ENCODE data around the gene TARS3.

The TARS3 gene

GRCh38 chr15:101732772-101733171 is 8.5 kb upstream of the TARS3 start:
- Histone ChIP-seq H2AFZ (ENCODE audit: low read length, unreplicated experiment) (no peak overlapping the region), H3K36me3 (ENCODE audit: insufficient read depth, low read length) (no peaks in the 10 kb centered on the region), H3K79me2 (ENCODE audit: control insufficient read depth, insufficient read depth, low read length, unreplicated experiment) (no peaks in the 10 kb centered on the region), H3K27ac (ENCODE audit: low read depth, low read length) (no peak overlapping the region), H3K4me1 (ENCODE audit: control insufficient read depth, insufficient read depth, low read length, unreplicated experiment) (no peaks in the 10 kb centered on the region), H3K4me3 (ENCODE audit: low read depth, low read length) (no peak overlapping the region), H3K27me3 (ENCODE audit: insufficient read depth, low read length) (no peaks in the 10 kb centered on the region)

GRCh38 chr15:101731746-101732145 is 7.5 kb upstream of the TARS3 start:
- H3K27me3 ChIP-seq (ENCODE audit: insufficient read depth, low read length): no peaks in the 10 kb centered on the region
- H2AFZ ChIP-seq (ENCODE audit: low read length, unreplicated experiment): no peak overlapping the region
- no peaks in the 10 kb centered on the region for H3K4me1 ChIP-seq (ENCODE audit: control insufficient read depth, insufficient read depth, low read length, unreplicated experiment)
- H3K27ac ChIP-seq (ENCODE audit: low read depth, low read length): no peak overlapping the region
- H3K36me3 ChIP-seq (ENCODE audit: insufficient read depth, low read length): no peaks in the 10 kb centered on the region
- H3K79me2 ChIP-seq (ENCODE audit: control insufficient read depth, insufficient read depth, low read length, unreplicated experiment): no peaks in the 10 kb centered on the region
- no peak overlapping the region for H3K4me3 ChIP-seq (ENCODE audit: low read depth, low read length)

- no peaks in the 10 kb centered on the region for H3K79me2 ChIP-seq (ENCODE audit: control insufficient read depth, insufficient read depth, low read length, unreplicated experiment)
- no peaks in the 10 kb centered on the region for H3K27me3 ChIP-seq (ENCODE audit: insufficient read depth, low read length)
- no peak overlapping the region for H3K27ac ChIP-seq (ENCODE audit: low read depth, low read length)
- H3K4me1 ChIP-seq (ENCODE audit: control insufficient read depth, insufficient read depth, low read length, unreplicated experiment): no peaks in the 10 kb centered on the region
- H3K4me3 ChIP-seq (ENCODE audit: low read depth, low read length): no peak overlapping the region
- H3K36me3 ChIP-seq (ENCODE audit: insufficient read depth, low read length): no peaks in the 10 kb centered on the region
- H2AFZ ChIP-seq (ENCODE audit: low read length, unreplicated experiment): no peak overlapping the region
Measured at GRCh38 chr15:101727186-101727585, 2.9 kb upstream of the TARS3 start.

- Histone ChIP-seq H2AFZ (ENCODE audit: low read length, unreplicated experiment) (no peak overlapping the region), H3K79me2 (ENCODE audit: control insufficient read depth, insufficient read depth, low read length, unreplicated experiment) (no peaks in the 10 kb centered on the region), H3K27me3 (ENCODE audit: insufficient read depth, low read length) (no peaks in the 10 kb centered on the region), H3K4me1 (ENCODE audit: control insufficient read depth, insufficient read depth, low read length, unreplicated experiment) (no peaks in the 10 kb centered on the region), H3K36me3 (ENCODE audit: insufficient read depth, low read length) (peaks cover 13% of the 10 kb centered on the region), H3K27ac (ENCODE audit: low read depth, low read length) (no peak overlapping the region), H3K4me3 (ENCODE audit: low read depth, low read length) (no peak overlapping the region)
Measured at GRCh38 chr15:101725073-101725472, 800 bp upstream of the TARS3 start.

- Histone ChIP-seq H3K36me3 (ENCODE audit: insufficient read depth, low read length) (peaks cover 13% of the 10 kb centered on the region), H3K27ac (ENCODE audit: low read depth, low read length) (no peak overlapping the region), H2AFZ (ENCODE audit: low read length, unreplicated experiment) (no peak overlapping the region), H3K4me1 (ENCODE audit: control insufficient read depth, insufficient read depth, low read length, unreplicated experiment) (no peaks in the 10 kb centered on the region), H3K27me3 (ENCODE audit: insufficient read depth, low read length) (no peaks in the 10 kb centered on the region), H3K79me2 (ENCODE audit: control insufficient read depth, insufficient read depth, low read length, unreplicated experiment) (no peaks in the 10 kb centered on the region), H3K4me3 (ENCODE audit: low read depth, low read length) (peak overlapping the region; percentile 19; the same call in 1 of the 2 replicates)
Measured at GRCh38 chr15:101724675-101725005, 367 bp upstream of the TARS3 start.

- no peaks in the 10 kb centered on the region for H3K79me2 ChIP-seq (ENCODE audit: control insufficient read depth, insufficient read depth, low read length, unreplicated experiment)
- peak overlapping the region; percentile 26 for H2AFZ ChIP-seq (ENCODE audit: low read length, unreplicated experiment)
- H3K4me1 ChIP-seq (ENCODE audit: control insufficient read depth, insufficient read depth, low read length, unreplicated experiment): no peaks in the 10 kb centered on the region
- no peak overlapping the region for H3K27ac ChIP-seq (ENCODE audit: low read depth, low read length)
- H3K27me3 ChIP-seq (ENCODE audit: insufficient read depth, low read length): no peaks in the 10 kb centered on the region
- peak overlapping the region; percentile 96 for H3K4me3 ChIP-seq (ENCODE audit: low read depth, low read length)
- peaks cover 13% of the 10 kb centered on the region for H3K36me3 ChIP-seq (ENCODE audit: insufficient read depth, low read length)
Measured at GRCh38 chr15:101723171-101723873, 951 bp downstream of the TARS3 start.

- H3K4me3 ChIP-seq (ENCODE audit: low read depth, low read length): no peak overlapping the region
- H3K36me3 ChIP-seq (ENCODE audit: insufficient read depth, low read length): peaks cover 13% of the 10 kb centered on the region
- no peak overlapping the region for H3K27ac ChIP-seq (ENCODE audit: low read depth, low read length)
- no peaks in the 10 kb centered on the region for H3K4me1 ChIP-seq (ENCODE audit: control insufficient read depth, insufficient read depth, low read length, unreplicated experiment)
- no peaks in the 10 kb centered on the region for H3K79me2 ChIP-seq (ENCODE audit: control insufficient read depth, insufficient read depth, low read length, unreplicated experiment)
- no peak overlapping the region for H2AFZ ChIP-seq (ENCODE audit: low read length, unreplicated experiment)
- H3K27me3 ChIP-seq (ENCODE audit: insufficient read depth, low read length): no peaks in the 10 kb centered on the region
Measured at GRCh38 chr15:101718896-101719295, 5.4 kb downstream of the TARS3 start.

GRCh38 chr15:101712078-101712477 is 12.2 kb downstream of the TARS3 start:
- H3K79me2 ChIP-seq (ENCODE audit: control insufficient read depth, insufficient read depth, low read length, unreplicated experiment): no peaks in the 10 kb centered on the region
- H2AFZ ChIP-seq (ENCODE audit: low read length, unreplicated experiment): no peak overlapping the region
- no peak overlapping the region for H3K27ac ChIP-seq (ENCODE audit: low read depth, low read length)
- peaks cover 10% of the 10 kb centered on the region for H3K4me1 ChIP-seq (ENCODE audit: control insufficient read depth, insufficient read depth, low read length, unreplicated experiment)
- peaks cover 16% of the 10 kb centered on the region; the same call in 1 of the 2 replicates for H3K36me3 ChIP-seq (ENCODE audit: insufficient read depth, low read length)
- H3K27me3 ChIP-seq (ENCODE audit: insufficient read depth, low read length): no peaks in the 10 kb centered on the region
- no peak overlapping the region for H3K4me3 ChIP-seq (ENCODE audit: low read depth, low read length)

- Histone ChIP-seq H3K36me3 (ENCODE audit: insufficient read depth, low read length) (peaks cover 16% of the 10 kb centered on the region; the same call in 1 of the 2 replicates), H3K4me1 (ENCODE audit: control insufficient read depth, insufficient read depth, low read length, unreplicated experiment) (peaks cover 10% of the 10 kb centered on the region), H3K27ac (ENCODE audit: low read depth, low read length) (no peak overlapping the region), H3K79me2 (ENCODE audit: control insufficient read depth, insufficient read depth, low read length, unreplicated experiment) (no peaks in the 10 kb centered on the region), H3K27me3 (ENCODE audit: insufficient read depth, low read length) (no peaks in the 10 kb centered on the region), H3K4me3 (ENCODE audit: low read depth, low read length) (no peak overlapping the region), H2AFZ (ENCODE audit: low read length, unreplicated experiment) (no peak overlapping the region)
Measured at GRCh38 chr15:101710806-101711205, 13.5 kb downstream of the TARS3 start.

GRCh38 chr15:101709466-101709865 is 14.8 kb downstream of the TARS3 start:
- H3K27me3 ChIP-seq (ENCODE audit: insufficient read depth, low read length): no peaks in the 10 kb centered on the region
- H3K79me2 ChIP-seq (ENCODE audit: control insufficient read depth, insufficient read depth, low read length, unreplicated experiment): no peaks in the 10 kb centered on the region
- H3K4me1 ChIP-seq (ENCODE audit: control insufficient read depth, insufficient read depth, low read length, unreplicated experiment): peaks cover 10% of the 10 kb centered on the region
- H3K27ac ChIP-seq (ENCODE audit: low read depth, low read length): no peak overlapping the region
- peaks cover 16% of the 10 kb centered on the region; the same call in 1 of the 2 replicates for H3K36me3 ChIP-seq (ENCODE audit: insufficient read depth, low read length)
- H3K4me3 ChIP-seq (ENCODE audit: low read depth, low read length): no peak overlapping the region
- H2AFZ ChIP-seq (ENCODE audit: low read length, unreplicated experiment): no peak overlapping the region

- Histone ChIP-seq H3K79me2 (ENCODE audit: control insufficient read depth, insufficient read depth, low read length, unreplicated experiment) (no peaks in the 10 kb centered on the region), H3K36me3 (ENCODE audit: insufficient read depth, low read length) (peaks cover 16% of the 10 kb centered on the region; the same call in 1 of the 2 replicates), H3K4me3 (ENCODE audit: low read depth, low read length) (no peak overlapping the region), H3K27me3 (ENCODE audit: insufficient read depth, low read length) (no peaks in the 10 kb centered on the region), H3K4me1 (ENCODE audit: control insufficient read depth, insufficient read depth, low read length, unreplicated experiment) (peaks cover 10% of the 10 kb centered on the region), H3K27ac (ENCODE audit: low read depth, low read length) (no peak overlapping the region), H2AFZ (ENCODE audit: low read length, unreplicated experiment) (no peak overlapping the region)
Measured at GRCh38 chr15:101707983-101708382, 16.3 kb downstream of the TARS3 start.
